ENCODE data around the gene CD7. TPM values are rescaled to one million over a fixed set of nuclear protein-coding genes. Genes with fewer than 3 reads are reported as not detected.

Gene CD7
- total RNA-seq, 1 donor from 2014 or later: 0.46 TPM

DNA sequence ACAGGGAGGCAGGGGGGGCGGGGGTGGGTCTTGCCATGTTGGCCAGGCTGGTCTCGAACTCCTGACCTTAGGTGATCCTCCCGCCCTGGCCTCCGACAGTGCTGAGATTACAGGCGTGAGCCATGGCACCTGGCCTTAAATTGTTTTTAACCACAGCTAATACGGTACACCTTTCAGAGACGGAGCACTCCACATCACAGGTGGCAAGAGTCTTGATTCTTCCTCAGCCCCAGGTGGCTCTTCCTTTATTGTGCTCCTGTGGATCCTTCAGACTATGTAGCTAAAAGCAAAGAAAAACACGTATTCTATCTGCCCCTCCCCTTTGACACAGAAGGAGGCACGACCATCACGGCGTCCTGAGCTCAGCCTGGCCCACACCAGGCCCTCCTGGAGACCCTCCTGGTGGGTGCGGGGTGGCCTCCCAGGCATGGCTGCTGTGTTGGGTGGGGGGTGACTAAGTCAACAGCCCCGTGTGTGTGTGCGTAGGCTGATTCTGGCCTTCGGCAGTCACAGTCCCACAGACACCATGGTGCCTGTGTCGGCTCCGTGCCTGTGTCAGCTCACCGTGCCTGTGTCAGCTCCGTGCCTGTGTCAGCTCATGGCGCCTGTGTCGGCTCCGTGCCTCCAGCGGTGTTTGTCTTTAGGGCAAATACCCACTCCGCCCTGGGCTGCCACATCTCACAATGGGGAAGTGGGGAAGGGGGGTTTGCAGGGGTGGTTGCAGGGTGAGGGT, 26.9 kb upstream of the CD7 start:
- TF ChIP-seq, protein P1, sequence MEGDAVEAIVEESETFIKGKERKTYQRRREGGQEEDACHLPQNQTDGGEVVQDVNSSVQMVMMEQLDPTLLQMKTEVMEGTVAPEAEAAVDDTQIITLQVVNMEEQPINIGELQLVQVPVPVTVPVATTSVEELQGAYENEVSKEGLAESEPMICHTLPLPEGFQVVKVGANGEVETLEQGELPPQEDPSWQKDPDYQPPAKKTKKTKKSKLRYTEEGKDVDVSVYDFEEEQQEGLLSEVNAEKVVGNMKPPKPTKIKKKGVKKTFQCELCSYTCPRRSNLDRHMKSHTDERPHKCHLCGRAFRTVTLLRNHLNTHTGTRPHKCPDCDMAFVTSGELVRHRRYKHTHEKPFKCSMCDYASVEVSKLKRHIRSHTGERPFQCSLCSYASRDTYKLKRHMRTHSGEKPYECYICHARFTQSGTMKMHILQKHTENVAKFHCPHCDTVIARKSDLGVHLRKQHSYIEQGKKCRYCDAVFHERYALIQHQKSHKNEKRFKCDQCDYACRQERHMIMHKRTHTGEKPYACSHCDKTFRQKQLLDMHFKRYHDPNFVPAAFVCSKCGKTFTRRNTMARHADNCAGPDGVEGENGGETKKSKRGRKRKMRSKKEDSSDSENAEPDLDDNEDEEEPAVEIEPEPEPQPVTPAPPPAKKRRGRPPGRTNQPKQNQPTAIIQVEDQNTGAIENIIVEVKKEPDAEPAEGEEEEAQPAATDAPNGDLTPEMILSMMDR (IDR thresholded peaks at IDR 0.05; ENCODE audit: unreplicated experiment): no peak
- Mint-ChIP-seq H3K27me3 (peaks cover 4% of the 10 kb centered on the region), H3K9me3 (ENCODE audit: low read depth) (no peaks in the 10 kb centered on the region), H3K4me1 (ENCODE audit: low read depth) (peaks cover 22% of the 10 kb centered on the region), H3K4me3 (ENCODE audit: low read depth) (no peak overlapping the region), H3K36me3 (ENCODE audit: insufficient read depth) (no peaks in the 10 kb centered on the region), H3K27ac (peak overlapping the region; percentile 64)
- DNase-seq (ENCODE audit: low spot score, unreplicated experiment): no peak

- TF ChIP-seq, protein P1 (IDR thresholded peaks at IDR 0.05; ENCODE audit: unreplicated experiment): no peak
- Mint-ChIP-seq H3K27ac (no peak overlapping the region), H3K4me3 (ENCODE audit: low read depth) (no peak overlapping the region), H3K4me1 (ENCODE audit: low read depth) (peaks cover 14% of the 10 kb centered on the region), H3K9me3 (ENCODE audit: low read depth) (no peaks in the 10 kb centered on the region), H3K27me3 (peaks cover 12% of the 10 kb centered on the region), H3K36me3 (ENCODE audit: insufficient read depth) (no peaks in the 10 kb centered on the region)
- DNase-seq (ENCODE audit: low spot score, unreplicated experiment): no peak
Observed at GRCh38 chr17:82343560-82343959, 26.2 kb upstream of the CD7 start.

GRCh38 chr17:82342361-82343079, 25.1 kb upstream of the CD7 start:
- no peak for DNase-seq (ENCODE audit: low spot score, unreplicated experiment)
- Mint-ChIP-seq H3K27ac (no peak overlapping the region), H3K4me1 (ENCODE audit: low read depth) (peaks cover 11% of the 10 kb centered on the region), H3K9me3 (ENCODE audit: low read depth) (no peaks in the 10 kb centered on the region), H3K27me3 (peaks cover 16% of the 10 kb centered on the region), H3K4me3 (ENCODE audit: low read depth) (no peak overlapping the region), H3K36me3 (ENCODE audit: insufficient read depth) (no peaks in the 10 kb centered on the region)
- TF ChIP-seq, protein P1 (IDR thresholded peaks at IDR 0.05; ENCODE audit: unreplicated experiment): no peak

DNA sequence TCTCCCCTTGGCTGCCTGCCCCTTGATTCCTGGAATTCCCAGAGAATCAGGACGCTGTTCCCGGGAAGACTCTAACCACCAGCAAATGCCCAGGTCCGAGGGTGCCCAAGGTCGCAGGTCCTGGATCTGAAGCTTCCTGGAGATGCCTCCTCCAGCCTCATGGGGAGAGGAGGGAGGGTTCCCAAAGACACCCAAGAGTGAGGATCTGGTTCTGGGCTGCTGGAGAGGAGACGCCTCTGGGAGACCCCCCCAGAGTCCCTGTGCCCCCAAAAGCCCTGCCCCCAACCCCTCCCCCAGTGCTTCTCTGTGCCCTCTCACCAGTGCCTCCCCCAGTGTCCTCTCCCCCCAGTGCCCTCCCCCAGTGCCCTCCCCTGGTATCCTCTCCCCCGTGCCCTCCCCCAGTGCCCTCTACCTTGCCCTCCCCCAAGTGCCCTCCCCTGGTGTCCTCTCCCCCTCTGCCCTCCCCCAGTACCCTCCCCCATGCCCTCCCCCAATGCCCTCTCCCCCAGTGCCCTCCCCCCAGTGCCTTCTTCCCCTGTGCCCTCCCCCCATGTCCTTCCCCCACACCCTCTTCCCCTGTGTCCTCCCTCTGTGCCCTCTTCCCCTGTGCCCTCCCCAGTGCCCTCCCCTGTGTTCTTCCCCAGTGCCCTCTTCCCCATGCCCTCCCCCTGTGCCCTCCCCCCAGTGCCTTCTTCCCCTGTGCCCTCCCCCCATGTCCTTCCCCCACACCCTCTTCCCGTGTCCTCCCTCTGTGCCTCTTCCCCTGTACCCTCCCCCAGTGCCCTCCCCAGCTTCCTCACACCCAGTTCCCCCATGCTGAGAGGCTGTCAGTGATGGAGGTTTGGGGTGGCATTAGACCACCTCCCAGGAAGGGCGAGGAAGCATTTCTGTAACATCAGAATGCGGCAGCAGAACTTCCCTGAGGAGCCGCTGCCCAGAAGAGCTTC, 22.5 kb upstream of the CD7 start:
- Mint-ChIP-seq H3K27ac (no peak overlapping the region), H3K27me3 (peaks cover 31% of the 10 kb centered on the region), H3K36me3 (ENCODE audit: insufficient read depth) (no peaks in the 10 kb centered on the region), H3K4me1 (ENCODE audit: low read depth) (peaks cover 9% of the 10 kb centered on the region), H3K4me3 (ENCODE audit: low read depth) (no peak overlapping the region), H3K9me3 (ENCODE audit: low read depth) (no peaks in the 10 kb centered on the region)
- no peak for DNase-seq (ENCODE audit: low spot score, unreplicated experiment)
- TF ChIP-seq, protein P1 (IDR thresholded peaks at IDR 0.05; ENCODE audit: unreplicated experiment): no peak

Data from progenitor cell of endocrine pancreas (in vitro differentiated cells).